ENCODE measurements around the gene OVCA2. TPM values are rescaled to one million over a fixed set of nuclear protein-coding genes. Genes with fewer than 3 reads are reported as not detected.
A peak's percentile ranks its signal among the peaks of the same experiment; 100 is the strongest.

OVCA2 gene
- total RNA-seq, 4 donors from 2014 or later: 12.6 to 50.2 (median 34.4) TPM

- Histone ChIP-seq H3K27ac (peak overlapping the region; percentile 85 to 97 (median 92)), H3K36me3 (peaks cover 0 to 41% of the 10 kb centered on the region in 2 donors), H3K27me3 (no peaks in the 10 kb centered on the region), H3K4me3 (peak overlapping the region; percentile 72 to 100 (median 80)), H3K9me3 (no peaks in the 10 kb centered on the region), H3K4me1 (peaks cover 26% of the 10 kb centered on the region in 2 donors)
- intact Hi-C loops (cut with DNase I; ENCODE audit: low total_unique reads) (loop anchor here (10.0 kb wide), 1 partner anchor 466 kb away; no protein-coding TSS in a partner anchor), in situ Hi-C loops (cut with MboI; ENCODE audit: low sequenced_read_pairs in 4 of 4) (loop anchor here (25.0 kb wide), 2 partner anchors 354 to 379 kb away; partner anchors contain the start of gene PRPF8 (in 1 of the 4))
- ATAC-seq (no peak), DNase-seq (no peak)
- TF ChIP-seq CTCF (IDR thresholded peaks at IDR 0.05 in 4 of 5, conservative IDR thresholded peaks at IDR 0.05 in 1 of 5): no peak
- TF ChIP-seq POLR2A (IDR thresholded peaks at IDR 0.05): no peak
Observed at GRCh38 chr17:2040942-2041560, 771 bp upstream of the OVCA2 start.

GRCh38 chr17:2042390-2042847 is 597 bp downstream of the OVCA2 start:
- DNase-seq (no peak), ATAC-seq (peak; percentile 2 to 13)
- intact Hi-C loops (cut with DNase I; ENCODE audit: low total_unique reads) (loop anchor here (1.0 to 10.0 kb wide), 2 partner anchors 134 to 468 kb away; no protein-coding TSS in a partner anchor), in situ Hi-C loops (cut with MboI; ENCODE audit: low sequenced_read_pairs in 4 of 4) (loop anchor here (25.0 kb wide), 2 partner anchors 355 to 380 kb away; partner anchors contain the start of gene PRPF8 (in 1 of the 4))
- peaks cover 0 to 27% of the 10 kb centered on the region in 2 donors for H3K36me3 ChIP-seq
- no peak for TF ChIP-seq POLR2A (IDR thresholded peaks at IDR 0.05)
- TF ChIP-seq CTCF (IDR thresholded peaks at IDR 0.05 in 4 of 5, conservative IDR thresholded peaks at IDR 0.05 in 1 of 5): no peak
- H3K4me3 ChIP-seq: peak overlapping the region; percentile 72 to 100 (median 80)
- no peaks in the 10 kb centered on the region for H3K27me3 ChIP-seq
- H3K9me3 ChIP-seq: no peaks in the 10 kb centered on the region
- H3K4me1 ChIP-seq: peaks cover 26% of the 10 kb centered on the region in 2 donors
- H3K27ac ChIP-seq: peak overlapping the region; percentile 85 to 97 (median 92)

GRCh38 chr17:2042933-2043332 is 1.1 kb downstream of the OVCA2 start:
- Histone ChIP-seq H3K27ac (peak overlapping the region; percentile 85 to 97 (median 92)), H3K27me3 (peaks cover 0 to under 1% (median 0%) of the 10 kb centered on the region in 3 donors), H3K36me3 (peaks cover 0 to 23% of the 10 kb centered on the region in 2 donors), H3K9me3 (no peaks in the 10 kb centered on the region), H3K4me3 (peak overlapping the region; percentile 72 to 100 (median 80)), H3K4me1 (peaks cover 26% of the 10 kb centered on the region in 2 donors)
- no peak for TF ChIP-seq CTCF (IDR thresholded peaks at IDR 0.05 in 4 of 5, conservative IDR thresholded peaks at IDR 0.05 in 1 of 5)
- TF ChIP-seq POLR2A (IDR thresholded peaks at IDR 0.05): no peak
- in situ Hi-C loops (cut with MboI; ENCODE audit: low sequenced_read_pairs in 4 of 4): loop anchor here (25.0 kb wide), 2 partner anchors 356 to 381 kb away; partner anchors contain the start of gene PRPF8 (in 1 of the 4)
- intact Hi-C loops (cut with DNase I; ENCODE audit: low total_unique reads): loop anchor here (1.0 to 10.0 kb wide), 2 partner anchors 135 to 468 kb away; no protein-coding TSS in a partner anchor
- no peak for DNase-seq
- ATAC-seq: no peak

- DNase-seq (no peak), ATAC-seq (no peak)
- peaks cover 27 to 28% of the 10 kb centered on the region in 2 donors for H3K4me1 ChIP-seq
- peak overlapping the region; percentile 10 to 97 (median 50) for H3K27ac ChIP-seq
- H3K36me3 ChIP-seq: peaks cover 0 to 23% of the 10 kb centered on the region in 2 donors
- H3K4me3 ChIP-seq: no peak overlapping the region
- intact Hi-C loops (cut with DNase I; ENCODE audit: low total_unique reads): loop anchor here (10.0 kb wide), 1 partner anchor 469 kb away; no protein-coding TSS in a partner anchor
- in situ Hi-C loops (cut with MboI; ENCODE audit: low sequenced_read_pairs in 4 of 4): loop anchor here (25.0 kb wide), 2 partner anchors 356 to 381 kb away; partner anchors contain the start of gene PRPF8 (in 1 of the 4)
- H3K27me3 ChIP-seq: peaks cover 0 to 6% (median 5%) of the 10 kb centered on the region in 3 donors
- no peaks in the 10 kb centered on the region for H3K9me3 ChIP-seq
- TF ChIP-seq POLR2A (IDR thresholded peaks at IDR 0.05): no peak
- TF ChIP-seq CTCF (IDR thresholded peaks at IDR 0.05 in 4 of 5, conservative IDR thresholded peaks at IDR 0.05 in 1 of 5): no peak
Observed at GRCh38 chr17:2043785-2044184, 2.0 kb downstream of the OVCA2 start.
